HUDEP-2 (cell line): ENCODE measurements around the gene TDRD10.

Experiments
- DNase-seq, 76 experiments: peaks; one replicate each; lab custom pipeline; 2025; ENCODE audit not compliant: unreplicated experiment in 76 of 76; lab: John Stamatoyannopoulos, UW

Gene TDRD10, protein sequence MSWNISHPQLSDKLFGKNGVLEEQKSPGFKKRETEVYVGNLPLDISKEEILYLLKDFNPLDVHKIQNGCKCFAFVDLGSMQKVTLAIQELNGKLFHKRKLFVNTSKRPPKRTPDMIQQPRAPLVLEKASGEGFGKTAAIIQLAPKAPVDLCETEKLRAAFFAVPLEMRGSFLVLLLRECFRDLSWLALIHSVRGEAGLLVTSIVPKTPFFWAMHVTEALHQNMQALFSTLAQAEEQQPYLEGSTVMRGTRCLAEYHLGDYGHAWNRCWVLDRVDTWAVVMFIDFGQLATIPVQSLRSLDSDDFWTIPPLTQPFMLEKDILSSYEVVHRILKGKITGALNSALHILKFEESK

GRCh38 chr1:154502066-154502743 is at the start of gene TDRD10, which contains the start of gene SHE:
TDRD10 (plus strand) TSS chr1:154502219; CDS start chr1:154506904, 4,685 bp downstream.
SHE (minus strand) TSS chr1:154502412; CDS start chr1:154502026, 386 bp downstream.
- DNase-seq, result peak in 39 of 76 experiments; percentile 8 to 75 (median 41)

DNA sequence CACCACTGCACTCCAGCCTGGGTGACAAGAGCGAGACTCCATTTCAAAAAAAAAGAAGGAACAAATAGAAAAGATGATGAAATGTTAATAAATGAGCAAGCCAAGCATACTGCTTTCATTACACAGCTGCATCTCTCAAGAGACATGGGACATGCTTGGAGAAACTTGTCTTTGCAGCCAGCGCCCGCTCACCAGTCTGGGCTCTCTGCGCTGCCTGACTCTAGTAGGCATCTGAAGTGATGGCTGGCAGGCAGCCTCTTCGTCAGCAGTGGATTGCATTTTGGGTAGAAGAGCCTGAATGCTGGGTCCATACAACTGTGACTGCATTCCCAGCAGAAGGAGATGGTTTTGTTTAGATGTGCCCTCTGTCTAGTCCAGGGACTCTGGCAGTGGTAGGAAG is 48.9 kb upstream of the TDRD10 start:
- DNase-seq, result no peak

DNA sequence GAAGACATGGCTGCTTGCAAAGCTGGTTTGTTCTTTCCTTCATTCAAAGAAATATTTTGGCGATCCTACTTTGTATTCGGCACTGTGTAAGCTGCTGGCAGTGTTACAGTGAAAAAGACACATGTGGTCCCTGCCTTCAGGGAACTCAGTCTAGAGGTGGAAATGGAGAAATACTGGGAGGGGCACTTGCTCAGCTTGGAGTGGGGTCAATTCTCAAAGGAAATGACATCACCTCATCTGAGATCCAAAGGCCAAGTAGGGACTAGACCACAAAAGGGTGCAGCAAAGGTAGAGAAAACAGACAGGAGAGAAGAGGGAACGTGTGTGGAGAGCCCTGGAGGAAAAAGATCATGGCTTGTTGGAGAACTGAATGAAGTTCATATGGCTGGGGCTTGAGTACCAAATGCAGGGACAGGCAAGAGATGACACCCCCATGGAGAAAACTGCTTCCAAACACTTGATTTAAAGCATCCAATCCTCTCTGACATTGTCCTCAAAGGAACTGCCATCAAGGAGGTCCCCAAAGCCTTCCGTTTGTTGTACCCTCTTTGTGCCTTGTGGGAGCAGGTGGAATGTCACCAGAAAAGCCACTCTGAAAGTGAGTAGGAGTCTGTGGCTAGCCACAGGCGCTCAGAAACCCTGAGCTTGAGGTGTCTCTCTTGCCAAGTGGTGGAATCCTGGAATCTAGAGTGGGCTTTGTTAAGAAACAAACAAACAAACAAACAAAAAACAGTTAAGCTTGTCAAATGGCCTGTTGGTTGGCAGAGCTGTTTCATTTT is 48.3 kb upstream of the TDRD10 start:
- no peak for DNase-seq

- DNase-seq, result no peak
These were observed 47.5 kb upstream of the TDRD10 start for GRCh38 chr1:154454386-154455120.

DNA sequence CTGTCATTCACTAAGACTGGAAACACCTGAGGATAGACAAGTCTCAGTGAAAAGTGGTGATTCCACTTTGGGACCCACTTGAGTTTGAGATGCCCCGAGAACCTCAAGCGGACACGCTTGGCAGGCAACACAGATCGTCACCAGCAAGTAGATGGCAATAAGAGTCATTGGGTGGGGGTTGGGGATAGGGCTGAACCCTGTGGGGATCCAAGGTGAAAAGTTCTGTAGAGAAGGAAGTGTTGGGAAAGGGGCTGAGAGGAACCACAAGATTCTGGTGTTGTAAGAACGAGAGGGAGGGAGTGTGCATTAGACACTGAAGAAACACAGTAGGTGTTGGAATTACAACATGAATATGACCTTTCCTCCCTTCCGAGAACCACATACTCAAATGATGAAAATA is 45.4 kb upstream of the TDRD10 start:
- no peak for DNase-seq

- no peak for DNase-seq
These were observed 42.9 kb upstream of the TDRD10 start for GRCh38 chr1:154459080-154459479.

GRCh38 chr1:154460695-154461260 is 41.2 kb upstream of the TDRD10 start:
- peak in 1 of 76 experiments; percentile 19 for DNase-seq

DNA sequence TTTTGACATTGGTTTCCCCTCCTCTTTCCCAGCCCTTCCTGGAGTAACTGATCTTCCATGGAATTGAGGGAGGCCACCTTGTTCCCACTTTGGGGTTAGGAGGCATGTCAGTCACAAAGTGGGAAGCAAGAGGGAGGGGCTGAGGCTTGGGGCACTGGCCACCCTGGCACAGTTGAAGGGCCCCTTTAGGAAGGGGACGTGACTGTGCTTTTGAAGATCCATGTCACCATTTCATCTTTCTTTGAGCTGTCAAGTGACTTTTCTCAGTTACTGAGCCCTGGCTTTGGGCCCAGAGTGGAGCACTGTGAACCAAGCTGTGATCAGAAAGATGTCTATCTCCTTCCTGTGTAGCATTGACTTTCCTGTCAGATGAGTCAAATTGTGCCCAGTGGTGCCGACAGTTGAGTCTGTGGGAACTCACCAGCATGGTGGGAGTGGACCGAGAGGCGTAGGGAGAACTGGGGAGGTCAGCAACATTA is 38.5 kb upstream of the TDRD10 start:
- DNase-seq, result peak in 70 of 76 experiments; percentile 7 to 74 (median 49)

- no peak for DNase-seq
These were observed 36.3 kb upstream of the TDRD10 start for GRCh38 chr1:154465621-154466195.

GRCh38 chr1:154466206-154466605 is 35.8 kb upstream of the TDRD10 start:
- DNase-seq, result no peak

GRCh38 chr1:154466921-154467417 is 35.0 kb upstream of the TDRD10 start:
- DNase-seq, result peak in 1 of 76 experiments; percentile 3

DNA sequence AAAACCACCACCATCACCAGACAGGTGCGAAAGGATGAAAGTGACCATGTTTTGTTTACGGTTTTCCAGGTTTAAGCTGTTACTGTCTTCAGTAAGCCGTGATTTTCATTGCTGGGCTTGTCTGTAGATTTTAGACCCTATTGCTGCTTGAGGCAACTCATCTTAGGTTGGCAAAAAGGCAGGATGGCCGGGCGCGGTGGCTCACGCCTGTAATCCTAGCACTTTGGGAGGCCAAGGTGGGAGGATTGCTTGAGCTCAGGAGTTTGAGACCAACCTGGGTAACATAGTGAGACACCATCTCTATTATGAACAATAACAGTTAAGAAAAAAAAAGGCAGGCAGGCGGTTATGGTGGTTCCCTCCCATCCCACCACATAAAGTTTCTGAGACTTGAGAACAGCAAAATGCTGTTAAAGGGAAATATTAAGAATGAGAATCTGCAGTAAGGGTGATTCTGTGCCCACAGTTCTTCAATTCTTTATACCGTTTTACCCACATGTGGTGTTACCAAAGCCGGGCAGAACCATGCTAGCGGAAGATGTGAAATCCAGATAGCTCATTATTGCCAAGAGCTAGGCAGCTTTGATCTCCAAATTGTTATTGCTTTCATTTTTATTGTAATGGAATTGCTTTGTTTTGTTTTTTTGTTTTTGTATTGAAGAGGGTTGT is 34.5 kb upstream of the TDRD10 start:
- no peak for DNase-seq

- DNase-seq, result no peak
These were observed 33.3 kb upstream of the TDRD10 start for GRCh38 chr1:154468535-154469250.

GRCh38 chr1:154469844-154470560 is 32.0 kb upstream of the TDRD10 start:
- no peak for DNase-seq

GRCh38 chr1:154471304-154471703 is 30.7 kb upstream of the TDRD10 start:
- no peak for DNase-seq

- peak in 40 of 76 experiments; percentile 7 to 65 (median 27) for DNase-seq
These were observed 27.2 kb upstream of the TDRD10 start for GRCh38 chr1:154474802-154475201.

GRCh38 chr1:154476791-154477190 is 25.2 kb upstream of the TDRD10 start:
- no peak for DNase-seq

DNA sequence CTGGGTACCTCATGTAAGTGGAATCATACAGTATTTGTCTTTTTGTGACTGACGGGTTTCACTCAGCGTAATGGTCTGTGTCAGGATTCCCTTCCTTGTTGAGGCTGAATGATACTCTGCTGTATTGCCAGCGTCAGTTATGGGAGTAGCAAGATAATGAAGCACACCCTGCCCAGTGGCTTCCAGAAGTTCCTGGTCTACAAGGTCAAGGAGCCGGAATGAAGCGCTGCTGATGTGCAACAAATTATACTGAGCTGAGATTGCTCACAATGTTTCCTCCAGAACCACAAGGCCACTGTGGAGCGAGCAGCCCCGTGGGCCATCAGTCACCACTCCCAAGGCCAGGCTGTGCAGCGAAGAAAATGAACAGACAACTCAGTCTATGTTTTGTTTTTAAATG is 24.0 kb upstream of the TDRD10 start:
- DNase-seq, result no peak
